Activated naive CD4-positive, alpha-beta T cell treated with anti-CD3 and anti-CD28 coated beads, Interleukin-2, amount 50 U/mL, for 24 hours (primary cell): ENCODE results near the gene LRP5.
"Not testable (repeated sequence)": the region's sequence is repeated elsewhere in the genome, so short reads cannot be mapped to it uniquely, and the experiment has no call there.

ENCODE experiments used
- H3K27ac Mint-ChIP-seq: one replicate; pipeline ENCODE4 v1.8.0; 2021; ENCODE audit warnings: mild to moderate bottlenecking, mixed read lengths
- H3K27me3 Mint-ChIP-seq: one replicate; pipeline ENCODE4 v1.8.0; 2021; ENCODE audit warnings: mixed read lengths
- H3K36me3 Mint-ChIP-seq: one replicate; pipeline ENCODE4 v1.8.0; 2021; ENCODE audit warnings: mixed read lengths
- H3K4me1 Mint-ChIP-seq: one replicate; pipeline ENCODE4 v1.8.0; 2021; ENCODE audit warnings: mixed read lengths
- H3K4me3 Mint-ChIP-seq: one replicate; pipeline ENCODE4 v1.8.0; 2021; ENCODE audit warnings: mild to moderate bottlenecking, mixed read lengths
- H3K9me3 Mint-ChIP-seq: one replicate; pipeline ENCODE4 v1.8.0; 2021; ENCODE audit warnings: mixed read lengths

LRP5 gene

GRCh38 chr11:68388595-68389198 lies 76.3 kb downstream of the LRP5 start:
- H3K36me3 Mint-ChIP-seq: no peaks in the 10 kb centered on the region
- no peaks in the 10 kb centered on the region for H3K4me1 Mint-ChIP-seq
- H3K9me3 Mint-ChIP-seq: no peaks in the 10 kb centered on the region
- H3K27me3 Mint-ChIP-seq: no peaks in the 10 kb centered on the region
- no peak overlapping the region for H3K27ac Mint-ChIP-seq
- H3K4me3 Mint-ChIP-seq: no peak overlapping the region

- no peak overlapping the region for H3K27ac Mint-ChIP-seq
- H3K27me3 Mint-ChIP-seq: no peaks in the 10 kb centered on the region
- H3K4me1 Mint-ChIP-seq: no peaks in the 10 kb centered on the region
- H3K4me3 Mint-ChIP-seq: no peak overlapping the region
- H3K36me3 Mint-ChIP-seq: no peaks in the 10 kb centered on the region
- no peaks in the 10 kb centered on the region for H3K9me3 Mint-ChIP-seq
Observed at GRCh38 chr11:68390315-68390714, 77.9 kb downstream of the LRP5 start.

- H3K36me3 Mint-ChIP-seq: no peaks in the 10 kb centered on the region
- no peaks in the 10 kb centered on the region for H3K27me3 Mint-ChIP-seq
- H3K27ac Mint-ChIP-seq: no peak overlapping the region
- H3K4me3 Mint-ChIP-seq: no peak overlapping the region
- H3K4me1 Mint-ChIP-seq: no peaks in the 10 kb centered on the region
- no peaks in the 10 kb centered on the region for H3K9me3 Mint-ChIP-seq
Observed at GRCh38 chr11:68392822-68393221, 80.4 kb downstream of the LRP5 start.

GRCh38 chr11:68396516-68396915 lies 84.1 kb downstream of the LRP5 start:
- no peak overlapping the region for H3K27ac Mint-ChIP-seq
- H3K9me3 Mint-ChIP-seq: no peaks in the 10 kb centered on the region
- no peak overlapping the region for H3K4me3 Mint-ChIP-seq

GRCh38 chr11:68397256-68397655 lies 84.9 kb downstream of the LRP5 start:
- H3K27ac Mint-ChIP-seq: no peak overlapping the region
- no peaks in the 10 kb centered on the region for H3K4me1 Mint-ChIP-seq
- no peaks in the 10 kb centered on the region for H3K36me3 Mint-ChIP-seq
- no peaks in the 10 kb centered on the region for H3K9me3 Mint-ChIP-seq
- H3K27me3 Mint-ChIP-seq: no peaks in the 10 kb centered on the region
- H3K4me3 Mint-ChIP-seq: no peak overlapping the region

More at GRCh38 chr11:68396516-68396915, 84.1 kb downstream of the LRP5 start:
- Mint-ChIP-seq H3K4me1 (no peaks in the 10 kb centered on the region), H3K36me3 (no peaks in the 10 kb centered on the region), H3K27me3 (no peaks in the 10 kb centered on the region)

GRCh38 chr11:68398995-68399851 lies 86.8 kb downstream of the LRP5 start:
- no peaks in the 10 kb centered on the region for H3K4me1 Mint-ChIP-seq
- H3K36me3 Mint-ChIP-seq: no peaks in the 10 kb centered on the region
- no peak overlapping the region for H3K27ac Mint-ChIP-seq
- no peaks in the 10 kb centered on the region for H3K27me3 Mint-ChIP-seq
- no peaks in the 10 kb centered on the region for H3K9me3 Mint-ChIP-seq
- no peak overlapping the region for H3K4me3 Mint-ChIP-seq

- H3K9me3 Mint-ChIP-seq: no peaks in the 10 kb centered on the region
- H3K4me1 Mint-ChIP-seq: no peaks in the 10 kb centered on the region
- no peak overlapping the region for H3K4me3 Mint-ChIP-seq
- no peak overlapping the region for H3K27ac Mint-ChIP-seq
- H3K36me3 Mint-ChIP-seq: no peaks in the 10 kb centered on the region
- H3K27me3 Mint-ChIP-seq: no peaks in the 10 kb centered on the region
Observed at GRCh38 chr11:68399916-68400315, 87.5 kb downstream of the LRP5 start.

GRCh38 chr11:68400584-68400983 lies 88.2 kb downstream of the LRP5 start:
- H3K27me3 Mint-ChIP-seq, H3K27ac Mint-ChIP-seq, H3K36me3 Mint-ChIP-seq, H3K4me1 Mint-ChIP-seq, H3K4me3 Mint-ChIP-seq, H3K9me3 Mint-ChIP-seq: not testable (repeated sequence)

- Mint-ChIP-seq H3K36me3 (peaks cover 4% of the 10 kb centered on the region), H3K27me3 (no peaks in the 10 kb centered on the region), H3K4me3 (no peak overlapping the region), H3K27ac (no peak overlapping the region), H3K9me3 (no peaks in the 10 kb centered on the region), H3K4me1 (no peaks in the 10 kb centered on the region)
Observed at GRCh38 chr11:68401856-68402255, 89.5 kb downstream of the LRP5 start.

- Mint-ChIP-seq H3K27ac (no peak overlapping the region), H3K4me3 (no peak overlapping the region), H3K4me1 (no peaks in the 10 kb centered on the region), H3K36me3 (peaks cover 5% of the 10 kb centered on the region), H3K9me3 (no peaks in the 10 kb centered on the region), H3K27me3 (no peaks in the 10 kb centered on the region)
Observed at GRCh38 chr11:68402355-68403031, 90.1 kb downstream of the LRP5 start.

- Mint-ChIP-seq H3K4me3 (no peak overlapping the region), H3K27ac (no peak overlapping the region), H3K36me3 (peaks cover 5% of the 10 kb centered on the region), H3K27me3 (no peaks in the 10 kb centered on the region), H3K4me1 (no peaks in the 10 kb centered on the region), H3K9me3 (no peaks in the 10 kb centered on the region)
Observed at GRCh38 chr11:68403424-68403823, 91.0 kb downstream of the LRP5 start.

- H3K27me3 Mint-ChIP-seq: no peaks in the 10 kb centered on the region
- H3K36me3 Mint-ChIP-seq: peaks cover 5% of the 10 kb centered on the region
- H3K4me3 Mint-ChIP-seq: no peak overlapping the region
- no peaks in the 10 kb centered on the region for H3K9me3 Mint-ChIP-seq
- H3K4me1 Mint-ChIP-seq: no peaks in the 10 kb centered on the region
- H3K27ac Mint-ChIP-seq: no peak overlapping the region
Observed at GRCh38 chr11:68403831-68404230, 91.4 kb downstream of the LRP5 start.

- Mint-ChIP-seq H3K4me1 (no peaks in the 10 kb centered on the region), H3K4me3 (no peak overlapping the region)
Observed at GRCh38 chr11:68406324-68407313, 94.2 kb downstream of the LRP5 start.

GRCh38 chr11:68408512-68408911 lies 96.1 kb downstream of the LRP5 start:
- no peaks in the 10 kb centered on the region for H3K4me1 Mint-ChIP-seq
- H3K27ac Mint-ChIP-seq: no peak overlapping the region
- peaks cover 8% of the 10 kb centered on the region for H3K36me3 Mint-ChIP-seq
- H3K4me3 Mint-ChIP-seq: no peak overlapping the region
- no peaks in the 10 kb centered on the region for H3K27me3 Mint-ChIP-seq
- H3K9me3 Mint-ChIP-seq: no peaks in the 10 kb centered on the region

More at GRCh38 chr11:68406324-68407313, 94.2 kb downstream of the LRP5 start:
- H3K9me3 Mint-ChIP-seq: no peaks in the 10 kb centered on the region
- H3K27ac Mint-ChIP-seq: no peak overlapping the region
- no peaks in the 10 kb centered on the region for H3K27me3 Mint-ChIP-seq
- peaks cover 5% of the 10 kb centered on the region for H3K36me3 Mint-ChIP-seq

- Mint-ChIP-seq H3K36me3 (peaks cover 8% of the 10 kb centered on the region), H3K27me3 (no peaks in the 10 kb centered on the region), H3K4me3 (no peak overlapping the region), H3K4me1 (no peaks in the 10 kb centered on the region), H3K27ac (no peak overlapping the region), H3K9me3 (no peaks in the 10 kb centered on the region)
Observed at GRCh38 chr11:68409748-68410344, 97.5 kb downstream of the LRP5 start.
